Brain pericyte (primary cell): ENCODE data around the gene LBH.

Experiments
- DNase-seq: peaks from one replicate; pipeline ENCODE4 v3.0.0-alpha.2; 2012; ENCODE audit warnings: low read depth, low spot score

LBH gene

GRCh38 chr2:30303095-30303494, 71.8 kb downstream of the LBH start:
- no peak for DNase-seq

GRCh38 chr2:30305235-30305634, 73.9 kb downstream of the LBH start:
- DNase-seq: no peak

GRCh38 chr2:30306522-30306921, 75.2 kb downstream of the LBH start:
- DNase-seq: no peak

GRCh38 chr2:30308280-30308679, 76.9 kb downstream of the LBH start:
- no peak for DNase-seq
